ENCODE results near the gene MGRN1. TPM values are rescaled to one million over a fixed set of nuclear protein-coding genes. Genes with fewer than 3 reads are reported as not detected.

MGRN1 gene
- total RNA-seq, 6 experiments from 2014 or later: 65.8 to 81.6 (median 69.1) TPM

GRCh38 chr16:4604401-4604800 is 20.2 kb upstream of the MGRN1 start:
- no peak for DNase-seq
- no peak for TF ChIP-seq CTCF (IDR thresholded peaks at IDR 0.05)
- Mint-ChIP-seq H3K27ac (no peak overlapping the region), H3K4me1 (ENCODE audit: low read depth) (no peaks in the 10 kb centered on the region), H3K36me3 (ENCODE audit: low read depth) (no peaks in the 10 kb centered on the region), H3K4me3 (no peak overlapping the region), H3K9me3 (no peaks in the 10 kb centered on the region), H3K27me3 (ENCODE audit: insufficient read depth) (peaks cover 9% of the 10 kb centered on the region)

GRCh38 chr16:4606354-4606753 is 18.3 kb upstream of the MGRN1 start:
- peaks cover 6% of the 10 kb centered on the region for H3K27me3 Mint-ChIP-seq (ENCODE audit: insufficient read depth)
- no peak overlapping the region for H3K4me3 Mint-ChIP-seq
- no peak overlapping the region for H3K27ac Mint-ChIP-seq
- no peak for DNase-seq
- peaks cover 3% of the 10 kb centered on the region; the same call in 1 of the 2 replicates for H3K4me1 Mint-ChIP-seq (ENCODE audit: low read depth)
- TF ChIP-seq CTCF (IDR thresholded peaks at IDR 0.05): no peak
- no peaks in the 10 kb centered on the region for H3K36me3 Mint-ChIP-seq (ENCODE audit: low read depth)
- no peaks in the 10 kb centered on the region for H3K9me3 Mint-ChIP-seq

- DNase-seq: no peak
- Mint-ChIP-seq H3K27ac (no peak overlapping the region), H3K27me3 (ENCODE audit: insufficient read depth) (peaks cover 6% of the 10 kb centered on the region), H3K9me3 (no peaks in the 10 kb centered on the region), H3K4me1 (ENCODE audit: low read depth) (peaks cover 12% of the 10 kb centered on the region), H3K4me3 (no peak overlapping the region), H3K36me3 (ENCODE audit: low read depth) (no peaks in the 10 kb centered on the region)
- no peak for TF ChIP-seq CTCF (IDR thresholded peaks at IDR 0.05)
Observed at GRCh38 chr16:4607841-4608703, 16.6 kb upstream of the MGRN1 start.

- Mint-ChIP-seq H3K4me1 (ENCODE audit: low read depth) (peaks cover 17% of the 10 kb centered on the region), H3K27ac (no peak overlapping the region), H3K4me3 (no peak overlapping the region), H3K36me3 (ENCODE audit: low read depth) (no peaks in the 10 kb centered on the region), H3K9me3 (no peaks in the 10 kb centered on the region), H3K27me3 (ENCODE audit: insufficient read depth) (peaks cover 2% of the 10 kb centered on the region; the same call in 1 of the 2 replicates)
- TF ChIP-seq CTCF (IDR thresholded peaks at IDR 0.05): no peak
- no peak for DNase-seq
Observed at GRCh38 chr16:4608704-4608980, 16.0 kb upstream of the MGRN1 start.

- DNase-seq: no peak
- H3K4me1 Mint-ChIP-seq (ENCODE audit: low read depth): peaks cover 17% of the 10 kb centered on the region
- peaks cover 1% of the 10 kb centered on the region; the same call in 1 of the 2 replicates for H3K27me3 Mint-ChIP-seq (ENCODE audit: insufficient read depth)
- no peaks in the 10 kb centered on the region for H3K36me3 Mint-ChIP-seq (ENCODE audit: low read depth)
- H3K27ac Mint-ChIP-seq: no peak overlapping the region
- no peaks in the 10 kb centered on the region for H3K9me3 Mint-ChIP-seq
- TF ChIP-seq CTCF (IDR thresholded peaks at IDR 0.05): no peak
- H3K4me3 Mint-ChIP-seq: no peak overlapping the region
Observed at GRCh38 chr16:4609200-4610010, 15.2 kb upstream of the MGRN1 start.
